IMR-90 (cell line): ENCODE measurements around the gene PIK3C3. TPM values are rescaled to one million over a fixed set of nuclear protein-coding genes. Genes with fewer than 3 reads are reported as not detected.

Experiments
- ATAC-seq: fragments of 200-7000 bp; cut with Tn5 transposase; 2 replicates; pipeline ENCODE4 v1.9.1; 2020; ENCODE audit warnings: low read depth, mild to moderate bottlenecking, moderate library complexity
- BruUV-seq: library from RNA; stranded (reverse); fragments of 400-500 nt; replicated peaks from 2 replicates; lab custom pipeline; 2021; lab: Mats Ljungman, UMichigan
- CTCF ChIA-PET: fragments of 300-600 bp; formaldehyde crosslinking; extraction: SDS; loops from one replicate; lab custom pipeline; 2021; ENCODE audit warnings: antibody characterized with exemption; lab: Yijun Ruan, JAX
- POLR2A ChIA-PET: fragments of 300-600 bp; sonication (Branson Sonifier 250); formaldehyde crosslinking; loops from one replicate; lab custom pipeline; 2022; ENCODE audit warnings: antibody characterized with exemption; ENCODE audit not compliant: unreplicated experiment; lab: Charles Lee
- DNase-seq: peaks from one replicate; pipeline ENCODE4 v3.0.0; 2013
- H2AFZ ChIP-seq: replicated peaks from 2 replicates; pipeline ENCODE3; 2013; ENCODE audit warnings: low read length, mild to moderate bottlenecking; ENCODE audit not compliant: poor library complexity
- H2AK5ac ChIP-seq: 2 replicates; pipeline ENCODE4 v1.6.1; 2013; ENCODE audit warnings: low read depth, low read length, inconsistent platforms
- H2AK9ac ChIP-seq: replicated peaks from 2 replicates; pipeline ENCODE3; 2013; ENCODE audit warnings: mild to moderate bottlenecking, low read depth, low read length, moderate library complexity; ENCODE audit not compliant: poor library complexity
- H2BK120ac ChIP-seq: 2 replicates; pipeline ENCODE4 v1.6.1; 2013; ENCODE audit warnings: low read depth, low read length, inconsistent platforms
- H2BK15ac ChIP-seq: 3 replicates; pipeline ENCODE4 v1.6.1; 2013; ENCODE audit warnings: low read depth, low read length, inconsistent platforms
- H2BK20ac ChIP-seq: 2 replicates; pipeline ENCODE4 v1.6.1; 2013; ENCODE audit warnings: low read depth, mild to moderate bottlenecking, inconsistent platforms, low read length, moderate library complexity
- H2BK5ac ChIP-seq: 2 replicates; pipeline ENCODE4 v1.6.1; 2013; ENCODE audit warnings: mild to moderate bottlenecking, low read depth, low read length, inconsistent platforms; ENCODE audit not compliant: poor library complexity, severe bottlenecking
- H3K14ac ChIP-seq: replicated peaks from 2 replicates; pipeline ENCODE4 v1.6.1; 2013; ENCODE audit warnings: low read depth, low read length, inconsistent platforms
- H3K18ac ChIP-seq: 2 replicates; pipeline ENCODE4 v1.6.1; 2013; ENCODE audit warnings: low read depth, low read length, control low read depth
- H3K23ac ChIP-seq: 2 replicates; pipeline ENCODE4 v1.6.1; 2013; ENCODE audit warnings: low read depth, low read length, inconsistent platforms
- H3K27ac ChIP-seq: 2 replicates; pipeline ENCODE4 v1.5.1; 2013; ENCODE audit warnings: mild to moderate bottlenecking, control low read depth, low read length; ENCODE audit not compliant: insufficient read depth
- H3K27me3 ChIP-seq: 2 replicates; pipeline ENCODE4 v1.6.1; 2013; ENCODE audit warnings: low read length; ENCODE audit not compliant: control insufficient read depth, insufficient read depth
- H3K36me3 ChIP-seq: 2 replicates; pipeline ENCODE4 v1.6.1; 2013; ENCODE audit warnings: low read length, mixed read lengths; ENCODE audit not compliant: control insufficient read depth, insufficient read depth
- H3K4ac ChIP-seq: 2 replicates; pipeline ENCODE4 v1.6.1; 2013; ENCODE audit warnings: low read depth, low read length, inconsistent platforms
- H3K4me1 ChIP-seq: 2 replicates; pipeline ENCODE4 v1.6.1; 2013; ENCODE audit warnings: low read length, mixed read lengths; ENCODE audit not compliant: control insufficient read depth, insufficient read depth
- H3K4me2 ChIP-seq: 2 replicates; pipeline ENCODE4 v1.6.1; 2013; ENCODE audit warnings: low read depth, mild to moderate bottlenecking, control low read depth, low read length, moderate library complexity
- H3K4me3 ChIP-seq: 2 replicates; pipeline ENCODE4 v1.5.1; 2013; ENCODE audit warnings: low read depth, mild to moderate bottlenecking, control low read depth, low read length, moderate library complexity; ENCODE audit not compliant: insufficient read depth
- H3K56ac ChIP-seq: 2 replicates; pipeline ENCODE4 v1.6.1; 2013; ENCODE audit warnings: low read length, inconsistent platforms; ENCODE audit not compliant: insufficient read depth; ENCODE audit errors: extremely low read depth
- H3K79me1 ChIP-seq, 2 experiments: 2 replicates each; pipeline ENCODE4 v1.6.1; 2013; ENCODE audit warnings: low read length in 2 of 2, inconsistent platforms in 1 of 2, low read depth in 1 of 2
- H3K9ac ChIP-seq: 2 replicates; pipeline ENCODE4 v1.6.1; 2013; ENCODE audit warnings: low read depth, low read length, control low read depth
- H3K9me1 ChIP-seq: 2 replicates; pipeline ENCODE4 v1.6.1; 2013; ENCODE audit warnings: low read length, inconsistent platforms; ENCODE audit not compliant: insufficient read depth
- H3K9me3 ChIP-seq: 2 replicates; pipeline ENCODE4 v1.6.1; 2013; ENCODE audit warnings: low read length; ENCODE audit not compliant: control insufficient read depth, insufficient read depth
- H4K20me1 ChIP-seq: 2 replicates; pipeline ENCODE4 v1.6.1; 2013; ENCODE audit warnings: low read length, inconsistent platforms; ENCODE audit not compliant: insufficient read depth
- H4K5ac ChIP-seq: 2 replicates; pipeline ENCODE4 v1.6.1; 2013; ENCODE audit warnings: mild to moderate bottlenecking, low read depth, low read length, control low read depth
- H4K8ac ChIP-seq, 2 experiments: 2 replicates each; pipeline ENCODE4 v1.6.1; 2013; ENCODE audit warnings: low read depth in 2 of 2, low read length in 2 of 2, control low read depth in 1 of 2, inconsistent platforms in 1 of 2
- H4K91ac ChIP-seq: 2 replicates; pipeline ENCODE4 v1.6.1; 2013; ENCODE audit warnings: low read depth, low read length, inconsistent platforms; ENCODE audit not compliant: insufficient read depth
- BHLHE40 ChIP-seq: fragments of 150-350 bp; IDR thresholded peaks from 2 replicates; pipeline ENCODE4 v1.6.1; 2016; ENCODE audit warnings: mild to moderate bottlenecking, low read depth, low read length
- CEBPB ChIP-seq: IDR thresholded peaks from 2 replicates; pipeline ENCODE4 v1.6.1; 2012; ENCODE audit warnings: low read depth, low read length, improper control_type of control experiment
- CHD1 ChIP-seq: IDR thresholded peaks from 2 replicates; pipeline ENCODE4 v1.6.1; 2012; ENCODE audit warnings: low read depth, low read length, improper control_type of control experiment
- ELK1 ChIP-seq: fragments of 150-350 bp; IDR thresholded peaks from 2 replicates; pipeline ENCODE4 v1.6.1; 2016; ENCODE audit warnings: low read depth, mild to moderate bottlenecking, low read length, moderate library complexity, borderline replicate concordance
- FOS ChIP-seq: fragments of 150-350 bp; IDR thresholded peaks from 2 replicates; pipeline ENCODE4 v1.6.1; 2016; ENCODE audit warnings: low read depth, low read length
- MAFK ChIP-seq: IDR thresholded peaks from 2 replicates; pipeline ENCODE4 v1.6.1; 2012; ENCODE audit warnings: low read depth, low read length, improper control_type of control experiment
- MAZ ChIP-seq: IDR thresholded peaks from 2 replicates; pipeline ENCODE4 v1.6.1; 2012; ENCODE audit warnings: low read depth, mild to moderate bottlenecking, low read length, improper control_type of control experiment, moderate library complexity, borderline replicate concordance
- MXI1 ChIP-seq: IDR thresholded peaks from 2 replicates; pipeline ENCODE4 v1.6.1; 2012; ENCODE audit warnings: low read depth, mild to moderate bottlenecking, low read length, moderate library complexity, borderline replicate concordance
- NFE2L2 ChIP-seq: fragments of 150-350 bp; IDR thresholded peaks from 2 replicates; pipeline ENCODE4 v1.6.1; 2016; ENCODE audit warnings: low read depth, mild to moderate bottlenecking, low read length
- POLR2A ChIP-seq: IDR thresholded peaks from 2 replicates; pipeline ENCODE4 v1.6.1; 2012; ENCODE audit warnings: mild to moderate bottlenecking, low read depth, low read length
- RAD21 ChIP-seq: IDR thresholded peaks from 2 replicates; pipeline ENCODE4 v1.6.1; 2012; ENCODE audit warnings: low read length, improper control_type of control experiment
- RCOR1 ChIP-seq: IDR thresholded peaks from 2 replicates; pipeline ENCODE4 v1.6.1; 2012; ENCODE audit warnings: mild to moderate bottlenecking, low read length, improper control_type of control experiment; ENCODE audit not compliant: insufficient replicate concordance
- RFX5 ChIP-seq: IDR thresholded peaks from 2 replicates; pipeline ENCODE4 v1.8.0; 2012; ENCODE audit warnings: low read depth, mild to moderate bottlenecking, low read length, moderate library complexity
- SMC3 ChIP-seq: fragments of 150-350 bp; IDR thresholded peaks from 2 replicates; pipeline ENCODE4 v1.6.1; 2016; ENCODE audit warnings: low read depth, mild to moderate bottlenecking, antibody characterized with exemption, low read length, moderate library complexity
- WGBS, 2 experiments: methylation state at CpG; one replicate each; pipeline versions ENCODE4 v1.1.5 to v1.1.7; 2013; ENCODE audit warnings: missing lambda C conversion rate in 2 of 2; ENCODE audit not compliant: insufficient read length in 1 of 2; ENCODE audit errors: extremely low coverage in 2 of 2; 5-methylcytosine and 5-hydroxymethylcytosine counted together
- dilution Hi-C: fragments of 300-500 bp; cut with HindIII; formaldehyde crosslinking; loops from one replicate; pipeline ENCODE4 v1.14.3; 2018; ENCODE audit warnings: low sequenced_read_pairs; ENCODE audit not compliant: unreplicated experiment
- in situ Hi-C: fragments of 300-500 bp; cut with MboI; formaldehyde crosslinking; loops from 3 replicates; pipeline ENCODE4 v1.14.3; 2019; ENCODE audit warnings: low sequenced_read_pairs, inconsistent platforms, mixed read lengths
- intact Hi-C: fragments of 100-400 bp; cut with micrococcal nuclease; formaldehyde crosslinking; loops from 2 replicates; pipeline ENCODE4 v1.10.0; 2022
- polyA plus RNA-seq, 3 experiments: library from polyadenylated mRNA; depleted of rRNA; stranded (reverse); fragments of >200 nt; gene quantifications; 2 replicates each; pipeline ENCODE4 v1.2.3, GENCODE V29; 2012; ENCODE audit warnings: low replicate concordance in 1 of 3
- total RNA-seq: library from RNA; depleted of rRNA; stranded (reverse); fragments of >200 nt; gene quantifications from 2 replicates; pipeline ENCODE4 v1.2.3, GENCODE V29; 2012
- TF ChIP-seq, protein P1 (sequence below): conservative IDR thresholded peaks from 2 replicates; pipeline ENCODE4 v1.5.1; 2012; ENCODE audit warnings: mild to moderate bottlenecking, low read depth, low read length, improper control_type of control experiment
- TF ChIP-seq, protein P2 (sequence below): fragments of 150-350 bp; IDR thresholded peaks from 2 replicates; pipeline ENCODE4 v1.6.1; 2017; ENCODE audit warnings: mild to moderate bottlenecking, antibody characterized with exemption, low read length, low read depth

The PIK3C3 gene
- total and polyA plus RNA-seq, 2 of the 4 experiments (the other 2 are of a cell fraction): 41.2 to 57.2 TPM

DNA sequence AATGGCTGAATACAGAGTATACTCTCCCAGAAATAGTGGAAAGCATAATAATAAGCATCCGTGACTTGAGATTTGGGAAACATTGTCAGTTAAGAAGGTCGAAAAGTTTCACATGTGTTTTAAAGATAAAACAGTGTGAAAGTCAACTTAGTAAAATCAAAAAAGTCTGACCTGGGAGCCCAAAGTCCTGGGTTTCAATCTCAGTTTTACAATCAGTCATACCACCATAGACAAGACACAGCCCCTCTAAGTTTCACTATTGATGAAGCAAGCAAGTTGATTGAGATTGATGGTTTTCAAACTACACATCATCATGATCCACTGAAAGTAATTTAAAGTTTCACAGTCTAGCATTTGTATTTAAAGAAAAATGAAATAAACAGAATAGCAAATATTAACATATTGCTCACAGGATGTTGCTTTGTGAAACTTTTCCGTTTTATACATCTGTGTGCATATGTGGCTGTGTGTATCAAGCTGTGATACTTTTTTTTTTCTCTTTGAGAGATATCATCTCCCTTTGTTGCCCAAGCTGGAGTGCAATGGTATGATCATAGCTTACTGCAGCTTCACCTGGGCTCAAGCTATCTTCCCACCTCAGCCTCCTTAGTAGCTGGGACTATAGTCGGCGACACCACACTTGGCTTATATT, 71.1 kb downstream of the PIK3C3 start:
- no peak overlapping the region for H3K4me2 ChIP-seq
- CTCF ChIA-PET: no interaction called here
- H4K5ac ChIP-seq: no peak overlapping the region
- no peak overlapping the region for H3K23ac ChIP-seq
- H3K9me1 ChIP-seq: no peaks in the 10 kb centered on the region
- TF ChIP-seq CHD1: no peak
- no peak for TF ChIP-seq CEBPB
- TF ChIP-seq MXI1: no peak
- no peak for TF ChIP-seq RAD21
- TF ChIP-seq MAZ: no peak
- no peak for TF ChIP-seq BHLHE40
- TF ChIP-seq FOS: no peak
- TF ChIP-seq, protein P1, sequence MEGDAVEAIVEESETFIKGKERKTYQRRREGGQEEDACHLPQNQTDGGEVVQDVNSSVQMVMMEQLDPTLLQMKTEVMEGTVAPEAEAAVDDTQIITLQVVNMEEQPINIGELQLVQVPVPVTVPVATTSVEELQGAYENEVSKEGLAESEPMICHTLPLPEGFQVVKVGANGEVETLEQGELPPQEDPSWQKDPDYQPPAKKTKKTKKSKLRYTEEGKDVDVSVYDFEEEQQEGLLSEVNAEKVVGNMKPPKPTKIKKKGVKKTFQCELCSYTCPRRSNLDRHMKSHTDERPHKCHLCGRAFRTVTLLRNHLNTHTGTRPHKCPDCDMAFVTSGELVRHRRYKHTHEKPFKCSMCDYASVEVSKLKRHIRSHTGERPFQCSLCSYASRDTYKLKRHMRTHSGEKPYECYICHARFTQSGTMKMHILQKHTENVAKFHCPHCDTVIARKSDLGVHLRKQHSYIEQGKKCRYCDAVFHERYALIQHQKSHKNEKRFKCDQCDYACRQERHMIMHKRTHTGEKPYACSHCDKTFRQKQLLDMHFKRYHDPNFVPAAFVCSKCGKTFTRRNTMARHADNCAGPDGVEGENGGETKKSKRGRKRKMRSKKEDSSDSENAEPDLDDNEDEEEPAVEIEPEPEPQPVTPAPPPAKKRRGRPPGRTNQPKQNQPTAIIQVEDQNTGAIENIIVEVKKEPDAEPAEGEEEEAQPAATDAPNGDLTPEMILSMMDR: no peak
- TF ChIP-seq, protein P2, sequence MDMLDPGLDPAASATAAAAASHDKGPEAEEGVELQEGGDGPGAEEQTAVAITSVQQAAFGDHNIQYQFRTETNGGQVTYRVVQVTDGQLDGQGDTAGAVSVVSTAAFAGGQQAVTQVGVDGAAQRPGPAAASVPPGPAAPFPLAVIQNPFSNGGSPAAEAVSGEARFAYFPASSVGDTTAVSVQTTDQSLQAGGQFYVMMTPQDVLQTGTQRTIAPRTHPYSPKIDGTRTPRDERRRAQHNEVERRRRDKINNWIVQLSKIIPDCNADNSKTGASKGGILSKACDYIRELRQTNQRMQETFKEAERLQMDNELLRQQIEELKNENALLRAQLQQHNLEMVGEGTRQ: no peak
- no peak for TF ChIP-seq RCOR1
- TF ChIP-seq POLR2A: no peak
- no peak for TF ChIP-seq NFE2L2
- no peak for TF ChIP-seq MAFK
- no peak for TF ChIP-seq ELK1
- no peak for TF ChIP-seq RFX5
- TF ChIP-seq SMC3: no peak
- no peak overlapping the region for H4K91ac ChIP-seq
- WGBS, 2 experiments: no CpG with 5 or more reads among the region's 5 CpGs
- H3K4ac ChIP-seq: no peak overlapping the region
- no peak overlapping the region for H2AFZ ChIP-seq
- no peak overlapping the region for H3K27ac ChIP-seq
- in situ Hi-C loops: no loop called here
- no peak overlapping the region for H2BK20ac ChIP-seq
- H4K20me1 ChIP-seq: no peaks in the 10 kb centered on the region
- intact Hi-C loops: loop anchor here (5.0 kb wide), 1 partner anchor 1536 kb away; no protein-coding TSS in a partner anchor
- H2AK5ac ChIP-seq: no peak overlapping the region
- ATAC-seq: no peak
- no peak overlapping the region for H3K4me3 ChIP-seq
- H3K18ac ChIP-seq: no peak overlapping the region
- H3K27me3 ChIP-seq: no peaks in the 10 kb centered on the region
- H2BK120ac ChIP-seq: no peak overlapping the region
- peaks cover 0 to 3% of the 10 kb centered on the region in 2 experiments; a peak in 1 of 4 replicates for H3K79me1 ChIP-seq
- H3K14ac ChIP-seq: no peak overlapping the region
- no peak overlapping the region for H3K9ac ChIP-seq
- no peak overlapping the region for H4K8ac ChIP-seq
- H2AK9ac ChIP-seq: no peak overlapping the region
- no peak overlapping the region for H2BK15ac ChIP-seq
- H3K4me1 ChIP-seq: no peaks in the 10 kb centered on the region
- no peak overlapping the region for H2BK5ac ChIP-seq
- peaks cover 9% of the 10 kb centered on the region for H3K36me3 ChIP-seq
- no peak for DNase-seq
- no peaks in the 10 kb centered on the region for H3K9me3 ChIP-seq
- no TSS peak for BruUV-seq
- dilution Hi-C loops: no loop called here
- POLR2A ChIA-PET: no interaction called here
- H3K56ac ChIP-seq: no peak overlapping the region
